DMS 273 (cell line): ENCODE measurements around the gene HLA-DMA.

Experiments used
- DNase-seq: peaks from one replicate; lab custom pipeline; 2025; ENCODE audit not compliant: unreplicated experiment; lab: John Stamatoyannopoulos, UW

The HLA-DMA gene

DNA sequence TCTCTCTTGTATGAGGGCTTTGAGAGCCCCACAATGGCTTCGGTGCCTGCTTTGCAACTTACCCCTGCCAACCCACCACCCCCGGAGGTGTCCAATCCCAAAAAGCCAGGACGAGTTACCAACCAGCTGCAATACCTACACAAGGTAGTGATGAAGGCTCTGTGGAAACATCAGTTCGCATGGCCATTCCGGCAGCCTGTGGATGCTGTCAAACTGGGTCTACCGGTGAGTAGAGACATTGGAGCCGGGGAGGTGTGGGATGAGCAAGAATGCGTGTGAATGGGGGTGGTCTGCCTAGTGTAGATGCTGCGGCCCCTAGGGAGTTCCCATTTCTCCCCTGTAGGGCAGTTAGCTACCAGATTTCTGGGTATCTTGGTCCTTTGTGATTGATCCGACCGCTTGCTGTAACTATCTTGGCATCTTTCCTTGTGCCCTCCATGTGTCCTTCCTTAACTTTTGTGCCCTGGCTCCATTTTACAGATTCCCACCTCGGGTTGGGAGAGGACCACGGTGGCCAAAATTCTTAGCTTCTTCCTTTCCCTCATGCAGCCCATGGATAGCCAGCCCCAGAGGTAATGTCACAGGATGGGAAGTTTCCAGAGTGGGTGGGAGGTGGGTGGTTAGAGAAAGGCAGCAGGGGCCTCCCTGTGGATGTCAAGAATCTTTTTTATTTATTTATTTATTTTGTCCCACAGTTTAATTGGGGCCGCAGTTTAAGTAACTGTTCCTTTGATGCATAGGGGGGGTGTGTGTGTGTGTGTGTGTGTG is 21.8 kb upstream of the HLA-DMA start:
- DNase-seq = no peak

DNA sequence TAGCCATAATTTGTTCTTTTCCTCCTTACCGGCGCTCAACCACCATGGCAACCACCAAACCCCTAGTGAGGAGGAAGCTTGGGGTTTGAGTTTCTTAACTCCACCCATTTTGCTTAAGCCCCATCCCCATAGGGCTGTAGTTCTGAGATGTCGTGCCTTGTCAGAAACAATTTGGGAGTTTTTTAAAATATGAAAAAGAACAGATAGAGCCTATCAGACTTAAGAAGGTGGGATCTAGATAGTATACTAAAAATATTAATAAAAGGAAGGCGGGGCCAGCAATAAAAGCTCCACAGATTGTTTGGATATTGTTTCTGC is 21.1 kb upstream of the HLA-DMA start:
- DNase-seq = peak; percentile 58

DNA sequence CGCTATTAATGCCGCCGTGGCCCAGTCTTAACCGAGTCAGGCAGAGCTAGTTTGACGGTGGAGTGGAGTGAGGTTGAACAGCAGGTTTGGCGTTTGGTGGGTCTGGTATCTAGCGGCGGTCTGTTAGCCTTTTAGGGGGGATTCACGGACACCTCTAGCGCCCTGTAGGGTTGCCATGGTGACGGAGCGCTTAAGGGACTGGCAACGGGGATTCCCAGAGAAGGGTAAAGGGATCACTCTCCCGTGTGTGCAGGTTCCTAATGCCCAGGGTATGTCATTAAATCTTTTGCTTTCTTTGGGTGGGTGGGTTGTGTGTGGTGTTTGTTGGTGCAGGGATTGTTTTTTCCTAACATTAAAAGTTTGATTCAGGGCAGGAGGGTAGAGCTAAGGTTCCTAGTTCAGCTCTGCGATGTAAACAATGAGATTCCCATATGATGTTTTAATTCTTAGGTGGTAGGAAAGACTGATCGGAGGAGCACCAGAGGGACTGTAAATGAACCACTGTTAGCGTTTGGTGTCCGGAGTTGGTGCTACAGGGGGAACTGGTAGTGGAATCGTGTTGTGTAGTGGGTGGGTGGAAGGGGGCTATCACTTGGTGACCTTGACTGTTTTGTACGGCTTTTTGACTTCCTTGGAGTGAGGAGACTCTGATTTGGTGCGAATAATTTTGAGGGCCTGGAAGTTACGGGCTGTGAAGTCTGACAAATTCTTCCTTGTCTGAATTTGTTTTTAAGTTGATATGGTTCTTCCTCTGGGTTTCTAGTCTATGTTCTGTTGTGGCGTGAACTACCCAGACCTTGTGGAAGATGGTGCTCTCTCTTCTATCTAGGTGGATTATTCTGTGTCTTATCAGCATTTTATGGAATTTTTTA is 20.5 kb upstream of the HLA-DMA start:
- DNase-seq = peak; percentile 74

DNA sequence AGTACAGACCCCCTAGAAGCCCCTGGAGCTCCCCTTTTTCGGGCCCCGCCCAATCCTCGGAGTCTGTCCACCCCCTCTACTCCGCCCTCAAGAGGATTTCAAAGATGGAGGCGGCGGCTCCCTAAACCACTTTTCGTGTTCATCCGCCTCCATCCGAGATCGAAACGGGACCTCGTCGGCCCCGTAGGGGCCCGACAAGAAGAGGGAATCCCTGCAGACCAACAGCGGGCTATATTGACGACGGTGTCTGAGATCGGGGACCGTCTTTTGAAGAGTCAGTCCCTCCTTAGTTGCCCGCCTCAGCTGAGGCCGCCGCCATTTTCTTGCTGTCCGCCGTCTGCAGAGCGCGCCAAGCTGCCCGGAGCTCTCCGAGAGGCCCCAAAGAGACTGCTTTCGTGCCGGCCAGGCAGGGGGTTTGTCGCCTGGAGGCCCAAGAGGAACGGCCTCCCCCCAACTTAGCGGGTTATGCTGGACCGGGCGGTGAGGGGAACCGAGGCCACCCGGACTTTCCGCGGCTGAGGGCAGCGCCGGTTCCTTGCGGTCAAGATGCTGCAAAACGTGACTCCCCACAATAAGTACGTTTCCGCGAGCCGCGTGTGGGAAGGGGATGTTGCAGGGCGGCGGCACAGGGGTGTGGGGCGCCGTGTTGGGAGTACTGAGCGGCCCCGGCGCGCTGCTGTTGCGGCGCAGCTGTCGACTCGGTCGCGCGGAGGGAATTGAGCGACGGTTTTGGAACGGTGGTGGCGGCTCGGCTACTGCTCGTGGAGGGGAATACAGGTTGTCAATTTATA is 19.7 kb upstream of the HLA-DMA start:
- peak; percentile 85 for DNase-seq

DNA sequence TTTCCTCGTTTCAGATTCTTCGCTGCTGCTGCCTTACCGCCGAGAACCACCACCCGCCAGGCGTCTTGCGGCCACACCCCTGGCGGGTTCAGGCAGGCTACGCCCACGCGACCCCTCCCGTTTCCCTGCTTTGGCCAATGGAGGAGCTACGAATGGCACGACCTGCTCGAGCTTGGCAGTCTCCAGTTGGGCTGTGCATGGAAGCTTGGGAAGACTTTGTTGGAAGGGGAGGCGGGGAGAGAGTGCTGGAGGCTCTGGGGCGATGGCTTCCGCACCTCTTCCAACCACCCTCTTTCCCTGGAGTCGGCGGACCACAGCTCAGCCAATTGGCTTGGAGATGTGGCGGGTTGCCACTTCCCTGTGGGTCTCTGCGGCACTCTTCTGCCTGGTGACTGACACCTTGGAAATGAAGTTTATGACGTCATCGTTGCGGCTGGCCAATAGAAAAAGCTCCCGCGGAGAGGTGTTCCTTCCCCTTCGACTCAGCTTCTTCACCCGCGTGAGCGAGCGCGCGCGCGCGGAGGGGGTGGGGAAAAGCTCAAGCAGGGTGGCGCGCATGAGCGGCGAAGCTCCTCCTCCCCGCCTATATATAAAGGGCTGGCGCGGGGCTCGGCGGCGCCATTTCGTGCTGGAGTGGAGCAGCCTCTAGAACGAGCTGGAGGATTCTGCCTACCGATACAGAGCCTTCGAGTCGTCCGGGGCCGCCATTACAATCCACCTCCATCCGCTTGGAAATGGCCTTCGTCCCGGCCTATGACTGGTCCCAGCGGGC is 18.9 kb upstream of the HLA-DMA start:
- DNase-seq = peak; percentile 100

DNA sequence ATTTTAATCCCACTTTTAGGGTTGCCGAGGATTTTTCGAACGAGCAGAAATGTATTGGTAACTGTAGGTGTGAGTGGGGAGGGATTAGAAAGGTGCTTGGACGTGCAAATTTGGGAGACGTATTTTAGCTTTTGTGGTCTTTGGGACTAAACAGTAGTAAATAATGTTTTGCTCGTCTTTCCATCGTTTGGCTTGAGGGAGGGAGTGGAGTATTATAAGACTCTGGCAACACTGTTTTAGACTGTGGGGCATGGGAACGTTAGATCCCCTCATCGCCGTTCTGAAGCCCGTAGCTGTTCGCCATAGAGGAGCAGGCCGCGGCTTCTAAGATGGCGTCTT is 18.3 kb upstream of the HLA-DMA start:
- DNase-seq = no peak

DNA sequence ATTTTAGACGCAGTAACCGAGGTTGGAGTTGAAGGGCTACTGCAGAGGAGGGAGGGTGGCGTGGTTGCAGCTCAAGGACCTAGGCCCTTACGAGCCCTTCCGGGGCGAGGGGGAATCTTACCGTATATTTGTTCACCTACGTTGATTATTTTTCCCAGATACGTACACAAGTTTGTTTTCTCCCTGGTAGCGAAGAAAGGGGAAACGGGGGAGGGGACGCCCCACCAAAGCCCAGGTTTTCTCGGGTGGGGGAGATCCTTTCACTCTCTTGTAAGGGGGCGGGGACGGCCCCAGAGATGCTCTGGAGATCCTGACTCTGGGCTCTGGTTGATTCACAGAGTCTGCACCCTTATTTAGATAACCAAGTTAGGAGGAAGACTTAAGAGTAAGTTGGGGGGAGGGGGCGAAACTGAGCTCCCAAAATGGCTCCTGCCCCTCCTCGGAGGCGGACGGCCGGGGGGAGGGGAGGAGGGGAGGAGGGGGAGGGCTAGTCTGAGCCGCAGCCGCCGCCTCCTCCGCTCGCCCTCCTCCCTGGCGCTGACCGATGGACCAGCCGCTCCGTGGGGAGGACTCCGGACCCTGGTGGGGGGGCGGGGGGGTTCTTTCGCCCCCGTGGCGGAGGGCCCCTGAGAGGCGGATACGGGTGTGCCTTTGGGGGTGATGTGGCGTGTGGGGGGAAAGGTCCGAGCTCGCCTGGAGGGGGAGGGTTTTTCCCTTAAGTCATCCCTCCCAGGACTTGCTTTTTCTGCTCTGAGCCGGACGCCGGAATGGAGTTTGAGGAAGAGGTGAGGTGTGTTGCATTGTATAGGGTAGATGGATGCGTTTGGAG is 17.7 kb upstream of the HLA-DMA start:
- peak; percentile 93 for DNase-seq

DNA sequence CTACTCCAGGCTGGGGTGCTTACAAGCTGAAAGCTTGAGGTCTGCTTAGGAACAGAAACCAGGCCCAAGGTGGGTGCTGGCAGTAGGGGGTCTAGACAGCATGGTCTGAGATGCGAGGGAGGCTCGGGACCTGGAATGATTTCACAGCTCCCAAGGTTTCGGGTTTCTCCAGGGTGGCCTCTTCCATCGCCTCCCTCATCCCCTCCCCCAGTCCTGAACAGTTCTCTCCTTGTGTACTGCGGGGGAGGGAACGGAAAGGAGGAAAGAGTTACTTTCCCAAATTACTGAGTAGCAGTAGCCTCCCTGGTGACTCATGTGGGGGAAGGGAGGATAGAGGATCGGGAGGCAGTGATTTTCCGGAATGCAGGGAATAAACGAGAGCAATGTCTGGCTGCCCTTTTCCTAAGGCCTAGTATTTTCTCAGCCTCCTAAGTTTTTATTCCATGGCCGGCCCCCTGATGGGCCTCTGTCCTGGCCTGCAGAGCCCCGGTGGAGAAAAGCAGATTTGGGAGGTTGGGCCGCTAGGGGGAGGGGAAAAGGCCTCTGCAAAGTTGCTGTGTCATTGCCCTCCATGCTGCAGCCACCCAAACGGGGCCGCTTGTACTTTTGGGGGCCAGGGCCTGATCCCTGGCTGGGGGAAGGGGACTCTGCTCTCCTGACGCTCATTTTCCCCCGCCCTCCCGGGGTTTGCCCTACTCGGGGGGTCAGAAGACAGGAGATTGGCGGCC is 17.0 kb upstream of the HLA-DMA start:
- peak; percentile 97 for DNase-seq

DNA sequence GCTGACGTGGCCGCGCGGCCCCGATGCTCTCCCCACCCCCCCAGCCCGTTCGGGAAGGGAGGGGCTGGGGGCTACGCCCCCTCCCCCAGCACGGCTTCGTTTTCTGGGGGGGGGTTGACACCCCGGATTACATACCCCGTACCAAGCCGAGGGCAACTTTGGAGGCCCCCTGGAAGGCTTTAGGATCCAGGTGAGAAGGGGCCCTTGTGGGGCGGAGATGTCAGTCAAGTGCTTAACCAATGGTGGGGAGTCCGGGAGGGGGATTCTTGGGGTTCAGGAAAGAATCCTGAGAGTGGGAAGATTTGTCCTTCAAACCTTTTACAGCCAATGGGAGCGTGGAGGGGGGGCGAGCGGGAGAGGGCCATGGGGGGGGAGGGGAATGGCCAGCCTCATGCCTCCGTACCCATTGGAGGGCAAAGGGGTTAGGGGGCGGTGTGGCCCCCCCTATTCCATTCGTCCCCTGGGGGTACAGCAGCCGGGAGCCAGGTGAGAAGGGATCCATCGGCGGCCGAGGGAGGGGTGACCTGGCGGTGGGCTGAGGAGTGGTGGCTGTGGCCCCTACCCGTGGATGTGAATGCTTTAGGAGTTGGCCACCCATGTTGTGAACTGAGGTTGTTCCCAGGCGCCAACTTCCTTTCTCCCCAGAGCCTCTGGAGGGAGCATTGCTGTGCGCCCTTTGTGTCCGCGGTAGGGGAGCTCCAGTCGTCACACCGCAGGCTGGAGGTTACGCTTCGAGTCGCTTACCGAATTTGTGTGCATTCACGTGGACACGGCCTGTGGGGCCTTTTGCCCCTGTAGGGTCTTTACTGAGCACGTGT is 16.2 kb upstream of the HLA-DMA start:
- peak; percentile 92 for DNase-seq

DNA sequence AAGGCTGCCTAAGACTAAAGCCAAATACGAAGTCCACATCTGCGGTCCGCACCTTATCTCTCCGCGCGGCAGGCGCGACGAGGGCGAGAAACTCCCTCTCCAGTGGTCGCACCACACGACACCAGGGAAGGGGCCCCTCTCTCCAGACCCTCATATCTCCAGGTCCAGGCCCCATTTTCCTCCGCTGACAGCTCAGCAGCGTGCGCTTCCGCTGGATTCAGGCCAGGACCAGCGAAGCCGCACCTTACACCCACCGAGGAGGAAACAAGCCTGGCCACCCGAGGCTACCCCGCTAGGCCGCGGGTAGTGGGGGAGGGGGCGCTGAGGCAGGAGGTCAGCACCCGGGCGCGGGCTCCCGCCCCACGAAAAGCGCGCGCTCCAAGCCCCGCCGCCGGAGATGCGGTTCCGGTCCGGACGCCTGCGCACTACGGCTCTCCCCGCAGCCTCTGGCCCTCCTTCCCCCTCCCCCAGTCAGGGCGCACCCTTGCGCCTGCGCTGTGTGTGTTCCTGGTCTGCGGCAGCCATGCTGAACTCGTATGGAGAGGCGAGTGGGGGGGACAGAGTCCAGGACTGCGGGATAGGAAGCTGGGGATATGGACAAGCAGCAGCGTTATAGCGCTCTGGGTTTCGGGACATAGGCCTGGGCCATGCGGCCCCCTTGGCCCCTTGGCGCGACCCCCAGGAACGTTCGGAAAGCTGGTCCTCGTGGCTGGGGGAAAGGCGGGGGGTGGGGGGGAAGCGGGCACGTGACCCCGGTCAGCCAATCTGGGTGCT is 15.4 kb upstream of the HLA-DMA start, which contains the start of gene BRD2:
Gene BRD2, plus strand, starts transcription at position 502 of the 774 bp plus-strand sequence. CDS start 4,305 bp downstream, outside the sequence.
- DNase-seq = peak; percentile 98

DNA sequence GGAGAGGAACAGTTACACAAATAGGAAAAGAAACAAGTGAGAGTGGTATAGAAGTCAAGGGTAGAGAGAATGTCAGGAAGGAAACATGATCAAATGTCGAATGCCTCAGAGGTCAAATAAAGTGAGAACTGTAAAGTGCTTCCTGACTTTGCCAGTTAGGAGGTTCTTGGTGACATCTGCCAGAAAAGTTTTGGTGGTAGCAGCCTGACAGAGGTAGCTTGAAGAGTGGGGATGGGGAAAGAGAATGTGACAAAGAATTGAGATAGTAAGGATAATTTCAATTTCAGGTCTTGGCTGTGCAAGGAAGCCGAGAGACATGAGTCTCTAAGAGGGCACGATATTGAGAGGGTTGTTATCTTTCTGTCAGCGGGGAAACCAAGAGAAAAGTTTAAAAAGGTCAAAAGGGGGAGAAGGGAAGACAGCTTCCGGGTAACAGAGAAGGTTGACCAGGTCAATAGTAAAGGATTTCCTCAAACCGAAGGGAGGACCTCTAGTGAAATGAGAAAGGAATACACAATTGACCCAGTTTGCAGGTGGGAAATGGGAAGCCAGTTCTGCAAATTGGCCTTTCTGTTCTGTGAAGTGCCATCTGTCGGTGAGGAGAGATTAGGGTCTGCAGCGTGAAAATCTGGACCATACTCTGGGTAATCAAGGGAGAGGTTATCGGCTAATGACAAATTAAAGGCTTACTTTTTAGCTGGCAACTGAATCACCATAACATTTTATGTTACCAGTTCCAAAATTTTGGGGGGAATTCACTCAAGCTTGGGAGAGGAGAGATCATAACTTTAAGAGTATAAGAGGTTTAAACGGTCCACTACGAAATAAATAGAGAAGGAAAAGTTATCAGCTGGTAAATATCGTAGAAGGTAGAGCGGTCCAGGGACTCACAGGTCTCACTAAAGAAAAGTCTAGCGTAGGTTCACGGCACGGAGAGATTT is 14.5 kb upstream of the HLA-DMA start:
- DNase-seq = peak; percentile 84

DNA sequence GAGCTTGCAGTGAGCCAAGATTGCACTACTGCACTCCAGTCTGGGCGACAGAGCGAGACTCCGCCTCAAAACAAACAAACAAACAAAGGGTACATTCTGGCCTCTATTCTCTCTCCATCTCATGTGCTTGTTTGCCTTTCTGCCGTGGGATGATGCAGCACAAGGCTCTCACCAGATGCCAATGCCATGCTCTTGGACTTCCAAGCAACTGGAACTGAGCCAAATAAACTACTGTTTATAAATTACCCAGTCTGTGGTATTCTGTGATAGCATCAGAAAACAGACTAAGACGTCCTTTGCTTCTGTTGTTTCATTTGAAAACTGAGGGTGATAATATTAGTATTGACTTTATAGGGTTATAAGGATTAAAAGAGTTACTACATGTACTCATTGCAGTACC is 11.9 kb upstream of the HLA-DMA start:
- peak; percentile 74 for DNase-seq

DNA sequence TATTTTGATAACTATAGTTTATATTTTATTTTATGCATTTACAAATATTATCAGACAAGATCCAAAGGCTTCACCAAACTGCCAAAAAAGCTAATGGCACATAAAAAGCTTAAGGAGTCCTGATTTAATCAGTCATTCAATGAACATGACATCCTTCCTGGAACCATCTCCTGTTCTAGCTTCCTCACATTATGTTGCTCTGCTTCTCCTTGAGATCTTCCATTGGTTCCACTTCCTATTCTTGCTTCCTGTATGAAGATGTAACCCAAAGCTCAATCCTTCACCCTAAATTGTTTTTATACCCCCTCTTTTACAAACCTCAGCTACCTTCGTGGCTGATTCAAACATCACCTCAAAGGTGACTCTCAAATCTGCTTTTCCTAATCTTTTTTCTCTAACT is 11.0 kb upstream of the HLA-DMA start:
- no peak for DNase-seq

DNA sequence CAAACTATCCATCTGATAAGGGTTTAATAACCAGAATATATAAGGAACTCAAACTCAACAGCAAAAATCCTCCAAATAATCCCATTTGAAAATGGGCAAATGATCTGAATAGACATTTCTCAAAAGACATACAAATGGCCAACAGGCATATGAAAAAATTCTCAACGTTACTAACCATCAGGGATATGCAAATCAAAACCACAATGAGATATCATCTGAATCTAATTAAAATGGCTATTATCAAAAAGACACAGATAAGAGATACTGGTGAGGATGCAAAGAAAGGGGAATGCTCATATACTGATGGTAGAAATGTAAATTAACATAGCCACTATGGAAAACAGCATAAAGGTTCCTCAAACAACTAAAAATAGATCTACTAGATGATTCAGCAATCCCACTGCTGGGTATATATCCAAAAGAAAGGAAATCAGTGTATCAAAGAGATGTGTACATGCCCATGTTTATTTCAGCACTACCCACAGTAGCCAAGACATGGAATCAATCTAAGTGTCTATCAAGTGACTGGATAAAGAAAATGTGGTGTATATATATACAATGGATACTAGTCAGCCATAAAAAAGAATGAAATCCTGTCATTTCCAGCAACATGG is 9.4 kb upstream of the HLA-DMA start:
- no peak for DNase-seq

DNA sequence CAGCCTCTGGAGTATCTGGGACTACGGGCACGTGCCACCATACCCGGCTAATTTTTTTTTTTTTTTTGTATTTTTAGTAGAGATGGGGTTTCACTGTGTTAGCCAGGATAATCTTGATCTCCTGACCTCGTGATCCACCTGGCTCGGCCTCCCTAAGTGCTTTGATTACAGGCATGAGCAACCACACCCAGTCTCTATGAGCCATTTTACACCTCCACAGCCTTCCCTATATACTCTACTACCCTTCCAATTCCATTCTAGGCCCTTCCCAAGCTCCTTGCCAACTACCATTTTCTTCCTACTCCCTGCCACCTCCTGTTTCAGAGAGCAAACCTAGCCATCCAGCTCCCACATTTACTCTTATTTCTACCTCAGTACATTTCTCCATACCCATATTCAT is 7.7 kb upstream of the HLA-DMA start:
- no peak for DNase-seq

DNA sequence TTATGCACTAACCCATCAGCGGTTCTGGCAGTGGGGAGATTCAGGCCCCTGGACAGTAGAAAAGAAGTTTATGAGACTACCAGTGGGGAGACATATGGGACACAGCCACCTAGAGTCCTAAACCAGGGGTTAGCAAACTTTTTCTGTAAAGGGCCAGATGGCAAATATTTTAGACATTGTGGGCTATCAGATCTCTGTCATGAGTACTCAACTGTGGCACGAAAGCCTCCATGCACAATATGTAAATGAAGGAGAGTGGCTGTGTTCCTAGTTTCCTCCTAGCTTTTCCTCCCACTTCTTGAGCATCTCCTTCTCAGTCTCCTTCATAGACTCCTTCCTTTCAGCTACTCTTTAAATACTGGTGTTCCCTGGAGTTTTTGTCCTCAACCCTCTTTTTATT is 3.3 kb upstream of the HLA-DMA start:
- peak; percentile 72 for DNase-seq
